Erythroblast (primary cell): ENCODE data around the gene UGT1A5.

Experiments used
- GATA1 ChIP-seq: IDR thresholded peaks from 2 replicates; pipeline ENCODE4 v1.6.1; 2011; ENCODE audit warnings: low read depth, mild to moderate bottlenecking, control low read depth, low read length, moderate library complexity
- POLR2A ChIP-seq: IDR thresholded peaks from 2 replicates; pipeline ENCODE4 v1.6.1; 2011; ENCODE audit warnings: mild to moderate bottlenecking, low read length

DNA sequence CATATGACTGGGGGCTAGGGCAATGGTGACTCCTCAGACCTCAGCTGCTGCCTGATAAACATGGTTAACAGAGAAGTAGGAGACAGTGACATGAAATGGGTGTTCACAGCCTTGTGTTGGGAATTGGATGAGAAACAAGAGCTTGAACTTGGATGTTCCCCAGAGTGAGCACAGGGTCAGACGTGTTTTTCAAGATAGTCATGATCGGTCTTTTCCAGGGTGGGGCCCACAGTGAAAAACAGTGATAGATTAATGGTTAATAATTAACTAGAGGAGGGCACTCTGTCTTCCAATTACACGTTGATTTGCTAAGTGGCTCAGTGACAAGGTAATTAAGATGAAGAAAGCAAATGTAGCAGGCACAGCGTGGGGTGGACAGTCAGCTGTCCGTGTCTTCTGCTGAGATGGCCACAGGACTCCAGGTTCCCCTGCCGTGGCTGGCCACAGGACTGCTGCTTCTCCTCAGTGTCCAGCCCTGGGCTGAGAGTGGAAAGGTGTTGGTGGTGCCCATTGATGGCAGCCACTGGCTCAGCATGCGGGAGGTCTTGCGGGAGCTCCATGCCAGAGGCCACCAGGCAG is 16.1 kb downstream of the UGT1A5 start, which contains the start of gene UGT1A3:
- no peak for TF ChIP-seq POLR2A
- no peak for TF ChIP-seq GATA1
